Activated T-helper 9 cell treated with anti-CD3 and anti-CD28 coated beads, Interleukin-2, amount 50 U/mL, for 16 hours (primary cell): Measurements from ENCODE around the gene CES1.
"Not testable (repeated sequence)": the region's sequence is repeated elsewhere in the genome, so short reads cannot be mapped to it uniquely, and the experiment has no call there.

Source experiments
- DNase-seq: peaks from one replicate; pipeline ENCODE4 v3.0.0-alpha.2; 2020; ENCODE audit warnings: low read depth

CES1 gene

DNA sequence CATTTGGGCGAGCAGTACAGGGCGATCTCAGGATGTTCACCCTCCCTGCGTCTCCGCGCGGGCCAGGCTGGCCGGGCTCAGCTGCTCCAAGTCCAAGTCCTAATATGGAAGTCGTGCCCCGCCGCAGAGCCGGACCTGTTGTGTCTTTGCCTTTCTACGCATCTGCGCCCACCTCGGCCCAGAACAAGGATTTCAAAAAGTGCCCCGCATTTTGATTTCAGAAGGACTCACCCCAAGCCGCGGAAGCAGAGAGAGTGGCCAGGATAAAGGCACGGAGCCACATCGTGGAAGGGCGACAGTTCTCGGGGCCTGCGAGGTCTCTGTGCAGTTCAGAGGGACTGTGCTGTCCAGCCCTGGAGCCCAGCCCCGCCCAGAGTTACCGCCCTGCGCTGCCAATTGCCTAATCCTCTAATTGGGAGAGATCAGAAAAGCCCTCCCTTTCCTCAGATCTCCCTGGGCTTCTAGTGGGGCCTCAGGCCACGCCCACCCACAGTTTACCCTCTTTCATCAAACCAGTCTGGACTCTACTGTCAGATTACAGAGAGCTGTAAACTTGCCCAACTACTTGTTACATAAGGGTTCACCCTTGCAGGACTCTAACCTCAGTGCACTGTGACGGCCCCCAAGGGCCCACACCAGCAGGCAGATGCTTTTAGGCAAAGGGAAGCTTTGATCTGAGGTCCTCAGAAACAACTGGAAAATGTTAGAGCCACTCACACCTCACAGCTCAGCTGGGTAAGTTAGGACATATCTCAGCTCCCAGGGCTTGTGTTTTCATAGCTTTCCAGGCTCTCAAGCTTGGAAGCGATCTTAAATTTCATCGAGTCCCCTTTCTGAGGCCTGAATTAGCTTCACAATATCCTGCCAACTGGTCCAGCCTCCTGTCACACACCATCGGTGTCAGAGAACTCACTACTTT lies at the start of gene CES1:
CES1 (minus strand) TSS at position 324 of the 919 bp plus-strand sequence; CDS start at position 283, 41 bp downstream.
- DNase-seq = no peak

- DNase-seq = no peak
These were observed 44.0 kb upstream of the CES1 start for GRCh38 chr16:55876854-55877253.

GRCh38 chr16:55875273-55875672 lies 42.4 kb upstream of the CES1 start, which contains the start of gene CES5A:
Gene CES5A (minus strand): TSS chr16:55875373. CDS start chr16:55875221, 152 bp downstream.
- DNase-seq = no peak

GRCh38 chr16:55873122-55873521 lies 40.2 kb upstream of the CES1 start:
- no peak for DNase-seq

DNA sequence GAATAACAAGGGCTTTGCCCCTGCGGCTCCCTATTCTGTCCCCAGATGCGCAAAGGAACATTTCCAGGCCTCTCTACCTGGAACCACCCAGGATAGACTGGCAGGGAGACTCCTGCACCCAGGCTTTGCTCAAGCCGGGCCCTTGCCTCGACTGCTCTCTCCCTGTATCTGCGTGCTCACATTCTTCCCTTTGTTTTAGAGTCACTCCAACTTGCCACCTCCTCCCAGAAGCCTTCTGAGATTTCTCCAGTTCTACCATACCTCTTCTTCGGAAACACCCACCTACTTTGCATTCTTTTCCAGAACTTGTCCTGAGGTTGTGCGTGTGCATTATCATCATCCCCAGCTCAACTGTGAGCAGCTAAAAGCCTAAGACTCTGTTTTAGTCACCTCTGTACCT lies 39.2 kb upstream of the CES1 start:
- no peak for DNase-seq

DNA sequence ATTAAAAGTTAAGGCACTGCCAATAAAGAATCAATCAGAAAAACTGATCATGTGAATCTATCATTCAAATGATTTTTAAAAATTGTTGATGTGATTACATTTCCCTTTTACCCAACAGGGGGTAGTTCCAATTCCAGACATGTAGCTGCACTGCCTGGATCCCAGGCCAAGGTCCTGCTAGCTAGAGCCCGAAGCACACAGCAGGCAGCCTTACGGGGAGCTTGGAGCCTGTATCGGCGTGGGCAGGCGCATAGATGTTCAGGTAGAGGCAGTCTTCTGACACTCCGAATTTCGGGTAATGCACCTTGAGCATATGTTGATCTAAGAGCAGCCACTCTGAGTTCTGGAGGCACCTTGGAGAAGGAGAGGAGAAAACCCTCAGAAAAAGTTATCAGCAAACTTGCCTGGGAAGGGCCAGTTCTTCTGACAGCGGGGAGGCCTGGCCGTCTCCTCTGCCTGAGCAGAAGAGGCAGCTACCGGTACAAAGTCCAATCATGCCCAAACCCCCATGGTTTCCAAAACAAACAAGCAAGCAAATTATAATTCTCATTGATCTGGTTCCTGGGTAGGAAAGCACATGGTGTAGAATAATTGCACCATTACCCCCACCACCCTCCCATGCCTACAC lies 38.6 kb upstream of the CES1 start:
- no peak for DNase-seq

DNA sequence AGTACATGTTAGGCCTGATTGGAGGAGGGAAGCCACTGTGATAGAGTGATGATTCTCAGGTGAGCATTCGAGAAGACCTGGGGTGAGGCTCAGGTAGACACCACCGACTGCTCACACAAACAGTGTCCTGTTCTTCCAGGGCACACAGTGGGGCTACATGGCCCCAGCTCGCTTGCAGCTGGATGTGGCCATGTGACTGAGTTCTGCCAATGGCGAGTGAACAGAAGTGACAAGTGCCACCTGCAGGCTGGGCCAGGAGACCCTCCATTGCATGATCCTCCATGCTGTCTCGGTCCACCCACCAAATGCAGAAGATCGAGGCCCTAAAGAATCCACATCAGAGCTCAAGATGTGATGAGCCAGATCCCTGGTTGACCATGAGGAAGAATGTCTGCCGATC lies 36.1 kb upstream of the CES1 start:
- DNase-seq = no peak

DNA sequence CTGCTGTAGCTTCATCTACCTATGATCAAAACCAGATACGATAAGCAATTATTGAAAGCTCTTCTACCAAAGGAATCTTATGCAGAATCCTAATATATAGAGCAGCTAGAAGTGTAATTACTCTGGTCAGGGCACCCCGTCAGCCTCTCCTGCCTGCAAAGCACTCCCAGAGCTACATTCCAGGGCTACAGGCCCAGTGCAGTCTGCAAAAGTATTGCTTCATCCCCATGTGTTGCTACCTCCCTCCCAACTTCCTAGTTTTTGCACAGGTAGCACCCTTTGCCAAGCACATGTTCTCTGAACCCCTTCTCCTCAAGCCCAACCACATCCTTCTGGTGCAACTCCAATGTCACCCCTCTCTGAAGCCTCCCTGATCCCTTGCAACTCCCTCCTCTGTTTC lies 35.2 kb upstream of the CES1 start:
- DNase-seq = no peak

DNA sequence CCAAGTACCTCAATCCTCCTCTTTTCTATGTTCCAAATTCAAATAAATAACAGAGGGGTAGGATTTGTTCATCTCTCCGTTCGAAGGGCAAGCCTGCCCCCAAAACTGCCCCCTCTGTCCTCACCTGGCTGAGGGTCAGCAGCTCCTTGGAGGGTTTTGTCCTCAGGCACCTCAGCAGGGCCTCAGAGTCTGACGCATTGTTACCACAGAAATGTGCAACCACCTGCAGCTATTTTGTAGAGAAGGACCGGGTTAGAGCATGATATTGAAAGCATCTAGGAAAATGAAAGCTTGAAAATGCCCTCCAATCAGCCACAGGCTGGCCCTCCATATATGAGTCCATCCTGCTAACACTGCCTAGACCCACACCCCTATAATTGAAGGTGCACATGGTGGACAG lies 28.4 kb upstream of the CES1 start:
- no peak for DNase-seq

GRCh38 chr16:55857650-55858049 lies 24.8 kb upstream of the CES1 start:
- DNase-seq = not testable (repeated sequence)

DNA sequence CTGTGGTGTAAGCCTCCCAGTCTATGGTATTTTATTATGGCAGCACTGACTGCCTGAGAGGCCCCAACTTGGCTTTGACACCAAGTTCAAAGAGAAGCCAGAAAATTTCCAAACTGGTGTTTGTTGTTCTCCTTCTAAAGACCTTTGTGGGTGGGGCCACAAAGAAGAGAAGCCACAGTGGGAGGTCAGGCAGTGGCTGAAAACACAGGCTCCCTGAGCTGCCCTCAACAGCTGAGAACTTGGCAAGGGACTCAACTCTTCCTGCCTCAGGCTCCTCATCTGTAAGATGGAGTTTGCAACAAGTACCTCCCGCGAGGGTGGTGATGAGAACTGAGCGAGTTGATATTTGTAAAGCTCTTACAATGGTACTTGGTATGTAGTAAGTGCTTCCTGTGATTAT lies 24.1 kb upstream of the CES1 start:
- no peak for DNase-seq

DNA sequence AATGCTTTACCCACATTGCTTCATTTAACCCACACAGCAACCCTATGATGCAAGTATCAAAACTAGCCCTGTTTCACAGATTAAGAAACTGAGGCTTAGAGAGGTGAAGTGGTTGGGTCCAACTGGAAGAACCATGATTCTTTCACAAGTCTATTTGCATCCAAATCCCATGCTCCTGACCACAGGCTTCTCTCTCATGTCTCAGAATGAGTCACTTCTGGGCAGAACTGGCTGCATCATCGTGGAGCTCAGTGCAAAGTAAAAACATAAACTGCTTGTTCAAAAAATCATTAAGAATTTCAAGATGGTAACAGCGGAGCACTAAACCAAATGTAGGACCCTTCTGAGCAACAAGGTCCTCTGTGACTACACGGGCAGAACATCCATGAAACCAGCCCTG lies 20.2 kb upstream of the CES1 start:
- DNase-seq = no peak

GRCh38 chr16:55849536-55849935 lies 16.6 kb upstream of the CES1 start:
- DNase-seq = no peak

DNA sequence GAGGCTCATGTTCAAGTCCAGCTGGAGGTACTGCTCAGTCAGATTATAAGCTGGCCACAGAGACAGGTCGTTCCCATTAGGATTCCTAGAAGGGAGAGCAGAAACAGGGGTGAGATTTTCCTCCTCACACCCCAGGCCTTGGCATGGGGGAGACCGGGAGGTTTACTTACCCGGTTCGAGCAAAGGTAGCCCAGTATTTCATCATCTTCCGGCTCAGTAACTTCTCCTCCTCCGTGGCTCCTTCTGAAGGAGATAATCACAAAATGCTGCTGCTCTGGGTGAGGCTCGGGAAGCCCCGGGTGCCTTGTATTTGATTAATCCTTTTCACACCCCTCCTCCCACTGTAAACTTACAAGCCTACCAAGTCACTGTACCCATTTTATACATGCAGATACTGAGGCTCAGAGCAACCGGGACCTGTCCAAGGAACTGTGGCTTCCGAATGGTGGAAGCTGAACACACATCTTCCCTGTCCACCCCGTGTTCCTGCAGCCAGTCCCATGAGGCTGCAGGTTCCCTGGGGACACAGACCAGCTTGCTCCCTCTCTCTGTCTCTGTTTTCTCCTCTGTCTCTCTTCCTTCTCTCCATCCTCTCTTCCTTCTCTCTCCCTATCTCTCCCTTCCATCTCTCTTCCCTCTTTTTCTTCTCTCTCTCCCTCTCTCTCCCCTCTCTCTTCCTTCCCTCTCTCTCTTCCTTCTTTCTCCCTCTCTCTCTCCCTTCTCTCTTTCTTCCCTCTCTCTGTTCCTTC lies 13.9 kb upstream of the CES1 start:
- no peak for DNase-seq

- no peak for DNase-seq
These were observed 10.2 kb upstream of the CES1 start for GRCh38 chr16:55843105-55843395.

DNA sequence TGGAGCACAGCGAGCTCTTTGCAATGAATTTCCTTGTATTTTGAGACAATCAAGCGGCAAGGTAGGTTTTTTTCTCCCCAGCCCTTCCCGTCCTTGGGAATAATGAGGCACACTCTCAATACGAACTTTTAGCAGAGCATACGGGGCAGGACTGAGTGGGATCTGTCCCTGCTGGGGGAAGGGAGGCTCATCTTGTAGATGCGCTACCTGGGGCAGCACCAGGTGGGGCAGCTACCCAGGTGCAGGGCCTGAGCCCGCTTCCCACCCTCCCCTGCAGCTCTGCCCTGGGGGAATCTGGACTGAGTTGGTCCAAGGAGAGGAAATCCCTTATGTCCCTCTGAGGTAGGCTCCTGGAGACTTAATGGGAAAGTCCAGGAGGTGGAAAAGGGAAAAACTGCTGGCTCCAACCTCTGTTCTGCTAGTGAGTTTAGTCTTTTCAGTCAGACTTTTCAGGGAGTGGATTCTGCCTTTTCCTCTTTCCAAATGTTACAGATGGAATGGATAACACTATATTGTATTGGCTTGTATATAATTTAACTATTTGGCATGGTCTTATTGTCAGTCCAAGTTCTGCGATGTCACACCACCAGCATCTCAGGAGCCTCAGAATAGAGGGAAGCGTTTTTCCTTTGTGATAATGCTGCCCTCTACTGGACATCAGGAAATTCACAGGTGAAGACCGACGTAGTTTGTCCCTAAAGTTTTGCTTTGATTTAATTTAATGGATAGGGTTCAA lies 9.6 kb upstream of the CES1 start:
- DNase-seq = no peak

DNA sequence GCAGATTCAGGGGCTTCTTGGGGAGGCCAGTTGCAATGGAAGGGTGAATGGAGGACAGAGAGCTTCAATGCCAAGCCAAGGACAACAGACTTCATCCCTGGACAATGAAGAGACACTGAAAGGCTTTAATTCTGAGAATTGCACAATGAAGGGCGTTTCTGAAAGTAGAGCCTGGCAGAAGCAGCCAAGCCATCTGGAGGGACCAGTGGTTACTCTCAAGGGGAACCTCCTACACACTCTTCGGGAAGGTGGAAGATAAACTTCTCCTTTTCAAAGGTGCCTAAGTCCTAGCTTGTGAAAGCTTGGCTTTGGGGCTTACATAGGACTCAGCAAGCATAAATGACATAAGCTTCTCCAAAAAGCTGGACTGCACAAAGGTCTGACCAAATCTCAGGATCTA lies 6.2 kb upstream of the CES1 start:
- no peak for DNase-seq

DNA sequence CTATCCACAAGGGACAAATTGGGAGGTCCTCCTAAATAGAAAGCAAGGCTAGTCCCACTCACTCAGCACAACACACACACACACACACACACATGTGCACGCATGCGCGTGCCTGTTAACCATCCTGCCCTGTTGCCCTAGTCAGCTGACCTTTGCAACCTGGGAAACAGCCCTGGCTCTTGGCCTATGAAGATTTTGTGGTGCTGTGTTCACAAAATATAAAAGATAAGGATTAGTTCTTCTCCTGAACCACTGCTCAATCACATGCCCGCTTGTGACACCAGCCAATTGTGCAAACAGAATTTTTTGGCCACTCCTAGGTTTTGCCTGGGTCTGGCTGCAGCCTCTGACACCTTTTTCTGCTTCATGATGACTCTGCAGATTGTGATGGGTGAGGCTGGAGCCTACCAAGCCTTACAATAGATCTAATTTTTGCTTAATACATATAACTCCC lies 3.3 kb upstream of the CES1 start:
- DNase-seq = no peak

DNA sequence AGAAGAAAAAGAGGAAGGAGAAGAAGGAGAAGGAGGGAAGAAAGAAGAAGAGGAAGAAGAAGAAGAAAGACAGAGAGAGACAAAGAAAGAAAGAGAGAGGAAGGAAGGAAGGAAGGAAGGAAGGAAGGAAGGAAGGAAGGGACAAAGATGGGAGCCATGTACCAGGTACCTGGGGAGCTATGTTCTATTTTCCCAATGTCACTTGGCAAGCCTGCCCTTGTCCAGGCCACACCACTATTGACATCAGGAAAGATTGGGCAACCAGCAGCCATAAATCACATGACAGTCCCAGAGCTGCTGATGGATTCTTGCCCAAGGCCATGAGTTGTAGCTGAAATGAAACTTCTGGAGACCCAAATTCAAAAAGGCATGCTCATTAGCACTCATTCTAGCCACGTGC lies 2.7 kb upstream of the CES1 start:
- DNase-seq = no peak

DNA sequence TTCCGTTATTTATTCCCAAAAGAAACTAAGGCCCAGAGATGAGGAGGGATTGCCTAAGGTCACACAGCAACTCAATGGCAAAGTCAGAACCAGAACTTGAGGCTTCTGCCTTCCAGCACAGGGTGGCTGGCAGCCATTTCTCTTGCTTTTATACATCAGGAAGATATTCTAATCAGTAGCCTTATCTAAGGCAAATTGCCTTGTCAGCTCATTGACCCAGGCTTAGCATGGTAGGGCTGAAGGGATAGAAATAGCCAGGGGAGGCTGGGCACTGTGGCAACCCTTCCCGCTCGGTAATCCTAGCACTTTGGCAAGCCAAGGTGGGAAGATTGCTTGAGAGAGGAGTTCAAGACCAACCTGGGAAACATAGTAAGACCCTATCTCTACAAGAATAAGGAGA lies 2.3 kb upstream of the CES1 start:
- not testable (repeated sequence) for DNase-seq

DNA sequence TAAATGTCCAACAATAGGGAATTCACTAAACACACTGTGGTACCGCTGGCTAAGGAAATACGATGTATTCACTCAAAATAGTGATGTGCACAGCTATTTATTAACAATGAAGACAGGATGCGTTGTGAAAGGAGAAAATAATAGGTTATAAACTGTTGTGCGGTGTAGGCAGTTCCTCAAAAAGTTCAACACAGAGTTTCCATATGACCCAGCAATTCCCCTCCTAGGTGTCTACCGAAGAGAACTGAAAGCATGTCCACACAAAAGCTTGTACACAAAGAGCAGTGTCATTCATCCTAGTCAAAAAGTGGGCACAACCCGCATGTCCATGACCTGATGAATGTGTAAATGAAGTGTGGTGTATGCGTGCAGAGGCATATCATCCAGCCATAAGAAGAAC lies 1.2 kb upstream of the CES1 start:
- no peak for DNase-seq

GRCh38 chr16:55832425-55832772 lies 497 bp downstream of the CES1 start:
- DNase-seq = no peak
